Neural progenitor cell (in vitro differentiated cells): Measurements from ENCODE around the gene NEK1. TPM values are rescaled to one million over a fixed set of nuclear protein-coding genes. Genes with fewer than 3 reads are reported as not detected.

ENCODE experiments used
- DNase-seq: peaks from one replicate; pipeline ENCODE4 v3.0.0-alpha.2; 2016; ENCODE audit warnings: low spot score
- H2AFZ ChIP-seq: fragments of 200-600 bp; sonication (generic); replicated peaks from 2 replicates; pipeline ENCODE4 v1.6.1; 2016; ENCODE audit warnings: antibody characterized with exemption
- H3F3A ChIP-seq: fragments of 200-600 bp; sonication (generic); 2 replicates; pipeline ENCODE4 v1.6.1; 2016; ENCODE audit warnings: antibody characterized with exemption, low read depth
- H3K27ac ChIP-seq: fragments of 200-600 bp; sonication (generic); 2 replicates; pipeline ENCODE4 v1.5.1; 2016; ENCODE audit warnings: mild to moderate bottlenecking
- H3K27me3 ChIP-seq: fragments of 200-600 bp; sonication (generic); 2 replicates; pipeline ENCODE4 v1.6.1; 2016; ENCODE audit warnings: mild to moderate bottlenecking, moderate library complexity
- H3K36me3 ChIP-seq: fragments of 200-600 bp; sonication (generic); 2 replicates; pipeline ENCODE4 v1.5.1; 2016
- H3K4me1 ChIP-seq: fragments of 200-600 bp; sonication (generic); 2 replicates; pipeline ENCODE4 v1.6.1; 2016; ENCODE audit warnings: mixed run types
- H3K4me2 ChIP-seq: fragments of 200-600 bp; sonication (generic); 2 replicates; pipeline ENCODE4 v1.6.1; 2016
- H3K4me3 ChIP-seq: fragments of 200-600 bp; sonication (generic); 2 replicates; pipeline ENCODE4 v1.5.1; 2016
- H3K79me2 ChIP-seq: fragments of 200-600 bp; sonication (generic); 2 replicates; pipeline ENCODE4 v1.6.1; 2016; ENCODE audit warnings: low read depth
- H3K9ac ChIP-seq: fragments of 200-600 bp; sonication (generic); 2 replicates; pipeline ENCODE4 v1.6.1; 2016
- H3K9me3 ChIP-seq: fragments of 200-600 bp; sonication (generic); 2 replicates; pipeline ENCODE4 v1.5.1; 2016; ENCODE audit warnings: low read depth
- H4K20me1 ChIP-seq: fragments of 200-600 bp; sonication (generic); 2 replicates; pipeline ENCODE4 v1.6.1; 2016; ENCODE audit warnings: low read depth
- H3K27ac Mint-ChIP-seq: 3 replicates; pipeline ENCODE4 v1.8.0; 2021; ENCODE audit warnings: mixed read lengths
- H3K27me3 Mint-ChIP-seq: 2 replicates; pipeline ENCODE4 v1.8.0; 2022; ENCODE audit warnings: low read depth, mild to moderate bottlenecking, inconsistent platforms, moderate library complexity, mixed read lengths; ENCODE audit not compliant: insufficient read depth
- H3K36me3 Mint-ChIP-seq: 3 replicates; pipeline ENCODE4 v1.8.0; 2021; ENCODE audit warnings: mixed read lengths
- H3K4me1 Mint-ChIP-seq: 3 replicates; pipeline ENCODE4 v1.8.0; 2021; ENCODE audit warnings: mixed read lengths
- H3K4me3 Mint-ChIP-seq: 3 replicates; pipeline ENCODE4 v1.8.0; 2021; ENCODE audit warnings: mild to moderate bottlenecking, moderate library complexity, mixed read lengths
- H3K9me3 Mint-ChIP-seq: 3 replicates; pipeline ENCODE4 v1.8.0; 2020; ENCODE audit warnings: mixed read lengths
- EZH2 ChIP-seq: fragments of 200-600 bp; sonication (generic); IDR thresholded peaks from 2 replicates; pipeline ENCODE4 v1.6.1; 2017; ENCODE audit warnings: antibody characterized with exemption, mild to moderate bottlenecking, moderate library complexity
- EZH2phosphoT487 ChIP-seq: fragments of 200-600 bp; sonication (generic); IDR thresholded peaks from 2 replicates; pipeline ENCODE4 v1.6.1; 2017; ENCODE audit warnings: antibody characterized with exemption
- total RNA-seq: library from RNA; depleted of rRNA; stranded (reverse); fragments of >200 nt; gene quantifications from 2 replicates; pipeline ENCODE4 v1.2.3, GENCODE V29; 2015; ENCODE audit warnings: low replicate concordance
- TF ChIP-seq, protein P1 (sequence below): fragments of 200-600 bp; sonication (generic); IDR thresholded peaks from 2 replicates; pipeline ENCODE4 v1.5.1; 2017; ENCODE audit warnings: antibody characterized with exemption, mild to moderate bottlenecking

The NEK1 gene
- total RNA-seq, 1 donor from 2014 or later: 12.1 TPM

DNA sequence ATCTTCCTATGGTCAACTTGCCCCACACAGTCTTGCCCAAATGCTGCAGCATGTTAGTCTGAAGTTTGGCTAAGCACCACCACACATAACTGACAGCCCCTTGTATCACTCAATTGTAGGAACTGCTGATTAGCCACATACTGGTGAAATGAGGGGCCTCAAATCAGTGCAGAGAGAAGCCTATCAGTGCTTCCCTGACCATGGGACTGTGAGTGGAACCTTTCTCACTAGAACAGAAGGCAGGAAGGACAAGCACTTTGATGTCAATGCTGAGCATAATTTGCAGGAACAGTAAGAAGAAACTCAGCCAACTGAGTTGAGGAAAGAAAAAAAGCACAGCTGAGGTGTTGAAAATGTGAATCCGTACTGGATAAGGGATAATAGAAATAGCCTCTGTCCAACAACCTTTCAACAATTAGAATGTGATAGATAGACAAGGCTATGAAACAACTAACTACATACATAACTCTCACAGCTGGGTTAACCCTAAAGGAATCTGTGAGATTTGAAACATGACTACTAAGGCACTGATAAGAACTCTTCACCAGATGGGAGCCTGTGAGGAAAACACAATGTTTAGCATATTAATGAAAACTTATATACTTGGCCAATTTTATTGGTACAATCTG is 205.1 kb downstream of the NEK1 start:
- TF ChIP-seq EZH2 (no peak), EZH2phosphoT487 (no peak)
- TF ChIP-seq, protein P1, sequence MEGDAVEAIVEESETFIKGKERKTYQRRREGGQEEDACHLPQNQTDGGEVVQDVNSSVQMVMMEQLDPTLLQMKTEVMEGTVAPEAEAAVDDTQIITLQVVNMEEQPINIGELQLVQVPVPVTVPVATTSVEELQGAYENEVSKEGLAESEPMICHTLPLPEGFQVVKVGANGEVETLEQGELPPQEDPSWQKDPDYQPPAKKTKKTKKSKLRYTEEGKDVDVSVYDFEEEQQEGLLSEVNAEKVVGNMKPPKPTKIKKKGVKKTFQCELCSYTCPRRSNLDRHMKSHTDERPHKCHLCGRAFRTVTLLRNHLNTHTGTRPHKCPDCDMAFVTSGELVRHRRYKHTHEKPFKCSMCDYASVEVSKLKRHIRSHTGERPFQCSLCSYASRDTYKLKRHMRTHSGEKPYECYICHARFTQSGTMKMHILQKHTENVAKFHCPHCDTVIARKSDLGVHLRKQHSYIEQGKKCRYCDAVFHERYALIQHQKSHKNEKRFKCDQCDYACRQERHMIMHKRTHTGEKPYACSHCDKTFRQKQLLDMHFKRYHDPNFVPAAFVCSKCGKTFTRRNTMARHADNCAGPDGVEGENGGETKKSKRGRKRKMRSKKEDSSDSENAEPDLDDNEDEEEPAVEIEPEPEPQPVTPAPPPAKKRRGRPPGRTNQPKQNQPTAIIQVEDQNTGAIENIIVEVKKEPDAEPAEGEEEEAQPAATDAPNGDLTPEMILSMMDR: no peak
- DNase-seq: no peak
- Mint-ChIP-seq H3K36me3 (no peaks in the 10 kb centered on the region), H3K27me3 (no peaks in the 10 kb centered on the region), H3K9me3 (no peaks in the 10 kb centered on the region), H3K4me3 (no peak overlapping the region), H3K27ac (no peak overlapping the region), H3K4me1 (peaks cover 7% of the 10 kb centered on the region)
- H3K79me2 ChIP-seq: no peaks in the 10 kb centered on the region
- H3K9me3 ChIP-seq: no peaks in the 10 kb centered on the region
- no peak overlapping the region for H3K9ac ChIP-seq
- no peak overlapping the region for H2AFZ ChIP-seq
- no peaks in the 10 kb centered on the region for H3K27me3 ChIP-seq
- H3K4me1 ChIP-seq: no peaks in the 10 kb centered on the region
- no peak overlapping the region for H3K4me3 ChIP-seq
- H4K20me1 ChIP-seq: no peaks in the 10 kb centered on the region
- H3K36me3 ChIP-seq: no peaks in the 10 kb centered on the region
- H3K27ac ChIP-seq: no peak overlapping the region
- no peaks in the 10 kb centered on the region for H3F3A ChIP-seq
- no peak overlapping the region for H3K4me2 ChIP-seq

DNA sequence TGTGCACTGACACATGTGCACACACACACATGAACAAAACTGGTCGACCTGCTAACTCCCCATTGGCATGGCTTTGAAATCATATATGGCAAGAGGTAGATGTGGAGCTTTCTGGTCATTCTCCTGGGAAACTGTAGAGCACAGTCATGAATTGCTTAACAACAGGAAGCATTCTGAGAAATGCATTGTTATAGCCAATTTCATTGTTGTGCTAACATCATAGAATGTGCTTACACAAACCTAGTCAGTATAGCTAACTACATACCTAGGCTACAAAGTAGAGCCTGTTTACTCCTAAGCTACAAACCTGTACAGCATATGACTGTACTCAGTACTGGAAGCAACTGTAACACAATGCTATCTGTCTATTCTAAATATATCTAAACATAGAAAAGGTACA is 207.4 kb downstream of the NEK1 start:
- H3K4me3 Mint-ChIP-seq: no peak overlapping the region
- Histone ChIP-seq H3K9me3 (no peaks in the 10 kb centered on the region), H3K27ac (no peak overlapping the region), H4K20me1 (no peaks in the 10 kb centered on the region), H3K9ac (no peak overlapping the region), H3K4me3 (no peak overlapping the region), H3K4me2 (no peak overlapping the region), H3K4me1 (no peaks in the 10 kb centered on the region), H3F3A (no peaks in the 10 kb centered on the region), H2AFZ (no peak overlapping the region), H3K79me2 (no peaks in the 10 kb centered on the region), H3K27me3 (no peaks in the 10 kb centered on the region), H3K36me3 (no peaks in the 10 kb centered on the region)
- peaks cover 2% of the 10 kb centered on the region for H3K36me3 Mint-ChIP-seq
- no peaks in the 10 kb centered on the region for H3K9me3 Mint-ChIP-seq
- no peaks in the 10 kb centered on the region for H3K27me3 Mint-ChIP-seq
- DNase-seq: no peak
- no peak overlapping the region for H3K27ac Mint-ChIP-seq
- TF ChIP-seq, protein P1: no peak
- TF ChIP-seq EZH2phosphoT487 (no peak), EZH2 (no peak)
- H3K4me1 Mint-ChIP-seq: no peaks in the 10 kb centered on the region

DNA sequence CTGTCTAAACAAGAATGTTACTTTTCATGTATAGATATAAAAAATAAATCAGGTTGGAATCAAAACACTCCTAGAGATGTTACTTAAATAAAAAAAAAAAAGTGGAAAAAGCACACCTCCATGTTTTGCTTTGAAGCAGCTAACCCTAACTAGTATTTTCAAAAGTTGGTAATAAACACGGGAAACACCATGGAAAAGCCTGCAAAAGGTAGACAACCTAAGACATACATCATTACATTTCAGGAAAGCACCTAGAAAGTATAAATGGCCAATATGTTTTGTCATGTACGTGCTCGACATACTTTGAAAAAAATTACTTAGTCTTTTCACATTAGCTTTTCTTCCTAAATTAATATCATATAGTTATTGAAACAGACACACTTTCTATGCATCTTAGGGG is 211.6 kb downstream of the NEK1 start:
- no peaks in the 10 kb centered on the region for H3K36me3 ChIP-seq
- Mint-ChIP-seq H3K36me3 (peaks cover 4% of the 10 kb centered on the region), H3K9me3 (no peaks in the 10 kb centered on the region), H3K4me1 (no peaks in the 10 kb centered on the region), H3K27me3 (no peaks in the 10 kb centered on the region), H3K4me3 (no peak overlapping the region), H3K27ac (no peak overlapping the region)
- no peak overlapping the region for H3K4me2 ChIP-seq
- H3K9ac ChIP-seq: no peak overlapping the region
- H3K27me3 ChIP-seq: no peaks in the 10 kb centered on the region
- no peak overlapping the region for H2AFZ ChIP-seq
- H3F3A ChIP-seq: no peaks in the 10 kb centered on the region
- no peaks in the 10 kb centered on the region for H4K20me1 ChIP-seq
- H3K9me3 ChIP-seq: no peaks in the 10 kb centered on the region
- no peaks in the 10 kb centered on the region for H3K4me1 ChIP-seq
- TF ChIP-seq, protein P1: no peak
- TF ChIP-seq EZH2 (no peak), EZH2phosphoT487 (no peak)
- DNase-seq: no peak
- no peak overlapping the region for H3K27ac ChIP-seq
- no peak overlapping the region for H3K4me3 ChIP-seq
- no peaks in the 10 kb centered on the region for H3K79me2 ChIP-seq
